ENCODE measurements around the gene DENND1C. TPM values are rescaled to one million over a fixed set of nuclear protein-coding genes. Genes with fewer than 3 reads are reported as not detected.

DENND1C gene
- total and polyA plus RNA-seq, 7 donors = 0.17 to 0.93 (median 0.27) TPM

DNA sequence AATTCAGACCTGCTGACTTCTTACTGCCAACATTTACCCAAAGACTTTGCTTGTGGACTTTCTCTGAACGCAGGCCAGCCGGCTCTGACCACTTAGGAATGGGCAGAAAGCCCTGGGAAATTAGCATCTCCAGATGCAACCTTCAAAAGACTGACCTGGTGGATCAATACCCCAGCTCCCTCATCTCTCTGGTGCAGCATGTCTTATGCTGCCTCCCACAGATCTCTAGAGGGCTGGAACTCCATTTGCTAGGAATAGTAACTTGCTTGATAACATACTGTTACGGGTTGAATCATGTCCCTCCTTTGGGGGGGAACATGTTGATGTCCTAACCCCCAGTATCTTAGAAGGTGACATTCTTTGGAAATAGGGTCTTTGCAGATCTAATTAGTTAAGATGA is 35.1 kb downstream of the DENND1C start:
- intact Hi-C loops (cut with DNase I) = no loop called here
- DNase-seq (no peak), ATAC-seq (no peak)
- H3K27ac ChIP-seq = no peak overlapping the region
- no peaks in the 10 kb centered on the region for H3K4me1 ChIP-seq
- 94 to 99% (median 95%) methylated on average over 3 of the region's 3 CpGs for WGBS, 3 donors
- no peak overlapping the region for H3K4me3 ChIP-seq
- H3K9me3 ChIP-seq = no peaks in the 10 kb centered on the region
- no peaks in the 10 kb centered on the region for H3K27me3 ChIP-seq (ENCODE audit: insufficient read depth in 3 of 3, low read length in 2 of 3)
- TF ChIP-seq, protein P1, sequence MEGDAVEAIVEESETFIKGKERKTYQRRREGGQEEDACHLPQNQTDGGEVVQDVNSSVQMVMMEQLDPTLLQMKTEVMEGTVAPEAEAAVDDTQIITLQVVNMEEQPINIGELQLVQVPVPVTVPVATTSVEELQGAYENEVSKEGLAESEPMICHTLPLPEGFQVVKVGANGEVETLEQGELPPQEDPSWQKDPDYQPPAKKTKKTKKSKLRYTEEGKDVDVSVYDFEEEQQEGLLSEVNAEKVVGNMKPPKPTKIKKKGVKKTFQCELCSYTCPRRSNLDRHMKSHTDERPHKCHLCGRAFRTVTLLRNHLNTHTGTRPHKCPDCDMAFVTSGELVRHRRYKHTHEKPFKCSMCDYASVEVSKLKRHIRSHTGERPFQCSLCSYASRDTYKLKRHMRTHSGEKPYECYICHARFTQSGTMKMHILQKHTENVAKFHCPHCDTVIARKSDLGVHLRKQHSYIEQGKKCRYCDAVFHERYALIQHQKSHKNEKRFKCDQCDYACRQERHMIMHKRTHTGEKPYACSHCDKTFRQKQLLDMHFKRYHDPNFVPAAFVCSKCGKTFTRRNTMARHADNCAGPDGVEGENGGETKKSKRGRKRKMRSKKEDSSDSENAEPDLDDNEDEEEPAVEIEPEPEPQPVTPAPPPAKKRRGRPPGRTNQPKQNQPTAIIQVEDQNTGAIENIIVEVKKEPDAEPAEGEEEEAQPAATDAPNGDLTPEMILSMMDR (IDR thresholded peaks at IDR 0.05) = no peak
- H3K36me3 ChIP-seq (ENCODE audit: insufficient read depth in 1 of 2, low read depth in 1 of 2) = peaks cover 3 to 40% of the 10 kb centered on the region in 2 donors

DNA sequence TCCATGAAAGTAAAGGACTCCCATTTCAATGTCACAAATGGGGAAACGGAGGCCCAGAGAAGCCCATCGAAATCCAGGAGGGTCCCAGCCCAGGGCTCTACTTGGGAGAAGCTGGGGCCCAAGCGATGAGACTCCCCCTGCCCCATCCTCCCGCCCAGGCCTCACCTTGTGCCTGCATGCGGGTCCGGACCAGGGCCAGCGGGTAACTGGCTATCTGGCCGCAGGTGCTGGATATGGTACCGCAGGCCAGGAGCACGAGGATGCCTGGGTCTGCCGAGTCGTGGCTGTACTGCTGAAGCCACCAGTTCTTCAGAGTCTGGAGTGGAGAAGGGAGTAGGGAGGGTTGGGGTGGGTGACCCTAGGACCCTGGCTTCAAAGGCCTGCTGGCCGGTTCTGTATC is 37.6 kb downstream of the DENND1C start:
- H3K27ac ChIP-seq = no peak overlapping the region
- no peaks in the 10 kb centered on the region for H3K27me3 ChIP-seq (ENCODE audit: insufficient read depth in 3 of 3, low read length in 2 of 3)
- peaks cover 3 to 22% of the 10 kb centered on the region in 2 donors for H3K36me3 ChIP-seq (ENCODE audit: insufficient read depth in 1 of 2, low read depth in 1 of 2)
- no peaks in the 10 kb centered on the region for H3K9me3 ChIP-seq
- no peak overlapping the region for H3K4me3 ChIP-seq
- ATAC-seq = no peak
- TF ChIP-seq, protein P1 (IDR thresholded peaks at IDR 0.05) = no peak
- H3K4me1 ChIP-seq = no peaks in the 10 kb centered on the region
- DNase-seq = no peak
- 81 to 86% (median 83%) methylated on average over 12 to 13 of the region's 13 CpGs for WGBS, 3 donors
- intact Hi-C loops (cut with DNase I) = no loop called here

- WGBS, 3 donors = 84 to 89% (median 85%) methylated on average over 13 of the region's 13 CpGs
- Histone ChIP-seq H3K4me1 (no peaks in the 10 kb centered on the region), H3K4me3 (no peak overlapping the region), H3K27ac (no peak overlapping the region), H3K9me3 (no peaks in the 10 kb centered on the region), H3K36me3 (ENCODE audit: insufficient read depth in 1 of 2, low read depth in 1 of 2) (peaks cover 3 to 17% of the 10 kb centered on the region in 2 donors), H3K27me3 (ENCODE audit: insufficient read depth in 3 of 3, low read length in 2 of 3) (no peaks in the 10 kb centered on the region)
- intact Hi-C loops (cut with DNase I) = no loop called here
- ATAC-seq (no peak), DNase-seq (no peak)
- TF ChIP-seq, protein P1 (IDR thresholded peaks at IDR 0.05) = no peak
These were observed 39.4 kb downstream of the DENND1C start for GRCh38 chr19:6442087-6442688.

GRCh38 chr19:6440905-6441304 is 40.7 kb downstream of the DENND1C start:
- WGBS, 3 donors = 78 to 85% (median 83%) methylated on average over 3 of the region's 3 CpGs
- no peak for ATAC-seq
- Histone ChIP-seq H3K36me3 (ENCODE audit: insufficient read depth in 1 of 2, low read depth in 1 of 2) (peaks cover 0 to 7% of the 10 kb centered on the region in 2 donors), H3K27me3 (ENCODE audit: insufficient read depth in 3 of 3, low read length in 2 of 3) (no peaks in the 10 kb centered on the region), H3K4me3 (no peak overlapping the region), H3K9me3 (no peaks in the 10 kb centered on the region), H3K27ac (no peak overlapping the region), H3K4me1 (no peaks in the 10 kb centered on the region)
- intact Hi-C loops (cut with DNase I) = no loop called here
- TF ChIP-seq, protein P1 (IDR thresholded peaks at IDR 0.05) = no peak
- no peak for DNase-seq

DNA sequence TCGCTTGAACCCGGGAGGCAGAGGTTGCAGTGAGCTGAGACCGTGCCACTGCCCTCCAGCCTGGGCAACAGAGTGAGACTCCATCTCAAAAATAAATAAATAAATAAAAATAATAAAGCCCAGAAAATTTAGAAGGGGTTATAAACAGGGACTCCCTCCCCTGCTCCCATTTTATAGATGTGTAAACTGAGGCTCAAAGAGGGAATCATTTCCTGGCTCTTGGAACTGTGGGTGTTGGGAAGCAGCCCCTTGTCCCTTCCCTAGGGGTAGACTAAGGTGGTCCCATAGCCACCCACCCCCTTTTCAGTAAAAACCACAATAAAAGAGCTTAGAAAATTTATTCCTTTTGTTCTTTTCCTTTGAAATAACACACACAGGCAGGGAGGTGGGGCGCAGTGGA is 41.8 kb downstream of the DENND1C start:
- no peak overlapping the region for H3K4me3 ChIP-seq
- intact Hi-C loops (cut with DNase I) = no loop called here
- H3K9me3 ChIP-seq = no peaks in the 10 kb centered on the region
- no peaks in the 10 kb centered on the region for H3K36me3 ChIP-seq (ENCODE audit: insufficient read depth in 1 of 2, low read depth in 1 of 2)
- TF ChIP-seq, protein P1 (IDR thresholded peaks at IDR 0.05) = no peak
- no peak for ATAC-seq
- no peaks in the 10 kb centered on the region for H3K4me1 ChIP-seq
- no peak overlapping the region for H3K27ac ChIP-seq
- 86 to 90% (median 89%) methylated on average over 4 of the region's 4 CpGs for WGBS, 3 donors
- H3K27me3 ChIP-seq (ENCODE audit: insufficient read depth in 3 of 3, low read length in 2 of 3) = no peaks in the 10 kb centered on the region
- no peak for DNase-seq
